CD4-positive, alpha-beta memory T cell (primary cell): Measurements from ENCODE around the gene LEFTY1. TPM values are rescaled to one million over a fixed set of nuclear protein-coding genes. Genes with fewer than 3 reads are reported as not detected.

ENCODE experiments used
- CTCF ChIA-PET: fragments of 350-600 bp; sonication (Branson Sonifier 250); formaldehyde crosslinking; loops from one replicate; lab custom pipeline; 2021; ENCODE audit warnings: inconsistent platforms; ENCODE audit not compliant: partially characterized antibody; lab: Charles Lee
- POLR2A ChIA-PET: fragments of 350-600 bp; sonication (Branson Sonifier 250); formaldehyde crosslinking; loops from one replicate; lab custom pipeline; 2021; ENCODE audit not compliant: partially characterized antibody; lab: Charles Lee
- DNase-seq, 5 donors: peaks; one replicate each; pipeline versions ENCODE4 v3.0.0 to v3.0.0-alpha.2; 2020 to 2022; ENCODE audit warnings: mixed read lengths in 1 of 5
- H3K27ac ChIP-seq: one replicate; pipeline ENCODE4 v1.7.0; 2013; ENCODE audit warnings: low read depth, low read length
- H3K27me3 ChIP-seq: 2 replicates; pipeline ENCODE4 v1.7.0; 2013; ENCODE audit warnings: mild to moderate bottlenecking, low read length, moderate library complexity; ENCODE audit not compliant: insufficient read depth
- H3K36me3 ChIP-seq: 2 replicates; pipeline ENCODE4 v1.7.0; 2013; ENCODE audit warnings: mild to moderate bottlenecking, low read length, moderate library complexity; ENCODE audit not compliant: insufficient read depth
- H3K4me1 ChIP-seq: 2 replicates; pipeline ENCODE4 v1.7.0; 2013; ENCODE audit warnings: mild to moderate bottlenecking, low read length, moderate library complexity; ENCODE audit not compliant: insufficient read depth
- H3K4me3 ChIP-seq, 2 donors: one replicate each; pipeline ENCODE4 v1.7.0; 2013; ENCODE audit warnings: low read length in 2 of 2, mild to moderate bottlenecking in 1 of 2
- H3K9me3 ChIP-seq, 2 donors: one replicate each; pipeline ENCODE4 v1.7.0; 2013; ENCODE audit warnings: low read length in 2 of 2, control low read depth in 1 of 2; ENCODE audit not compliant: control insufficient read depth in 1 of 2
- H3K27ac Mint-ChIP-seq, 7 donors: one replicate each; pipeline ENCODE4 v1.8.0; 2020 to 2021; ENCODE audit warnings: mixed read lengths in 7 of 7, mild to moderate bottlenecking in 6 of 7, inconsistent platforms in 3 of 7, moderate library complexity in 3 of 7
- H3K27me3 Mint-ChIP-seq, 2 donors: one replicate each; pipeline ENCODE4 v1.8.0; 2020 to 2021; ENCODE audit warnings: mixed read lengths in 2 of 2
- H3K36me3 Mint-ChIP-seq, 2 donors: one replicate each; pipeline ENCODE4 v1.8.0; 2020 to 2021; ENCODE audit warnings: mixed read lengths in 2 of 2, inconsistent platforms in 1 of 2, mild to moderate bottlenecking in 1 of 2
- H3K4me1 Mint-ChIP-seq, 4 donors: one replicate each; pipeline ENCODE4 v1.8.0; 2020 to 2021; ENCODE audit warnings: mixed read lengths in 4 of 4, mild to moderate bottlenecking in 1 of 4
- H3K4me3 Mint-ChIP-seq, 8 donors: one replicate each; pipeline ENCODE4 v1.8.0; 2020 to 2021; ENCODE audit warnings: mixed read lengths in 8 of 8, mild to moderate bottlenecking in 7 of 8, moderate library complexity in 6 of 8, inconsistent platforms in 3 of 8
- H3K9me3 Mint-ChIP-seq, 8 donors: one replicate each; pipeline ENCODE4 v1.8.0; 2020 to 2021; ENCODE audit warnings: mixed read lengths in 8 of 8, mild to moderate bottlenecking in 5 of 8, inconsistent platforms in 3 of 8, moderate library complexity in 1 of 8
- intact Hi-C: fragments of 100-400 bp; cut with micrococcal nuclease; formaldehyde crosslinking; loops from one replicate; pipeline ENCODE4 v1.15.1; 2023
- polyA plus RNA-seq, 2 donors: library from polyadenylated mRNA; unstranded; fragments of 300-500 nt; fragmentation: Illumina TruSeq; gene quantifications; one replicate each; pipeline ENCODE4 v1.2.3, GENCODE V29; 2021
- total RNA-seq, 2 experiments: library from RNA; stranded (reverse); gene quantifications; one replicate each; pipeline ENCODE4 v1.2.3, GENCODE V29; 2021

LEFTY1 gene
- total and polyA plus RNA-seq, 4 experiments from 2014 or later, result 0.55 to 0.75 TPM; not detected in 2

DNA sequence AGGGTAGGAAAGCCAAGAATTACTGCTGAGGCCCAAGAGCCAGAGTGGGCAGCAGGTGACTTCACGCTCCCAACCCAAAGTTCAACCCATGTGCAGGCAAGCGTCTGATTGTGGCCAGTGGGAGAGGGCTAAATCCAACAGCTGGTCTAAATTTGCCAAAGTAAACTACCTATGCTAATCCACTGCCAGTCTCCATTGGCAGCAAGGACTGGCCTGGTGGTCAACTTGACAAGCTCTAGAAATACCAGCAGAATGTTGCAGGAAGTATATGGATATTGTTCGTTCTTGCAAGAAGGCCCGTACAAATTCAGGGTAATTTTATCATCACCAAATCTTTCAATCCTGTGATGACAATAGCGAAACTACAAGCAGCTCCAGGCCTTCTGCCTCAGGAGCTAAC, 8.3 kb downstream of the LEFTY1 start:
- Mint-ChIP-seq H3K9me3 (no peaks in the 10 kb centered on the region), H3K4me3 (peak overlapping the region; percentile 95 to 99 (median 98)), H3K36me3 (peaks cover 22 to 53% of the 10 kb centered on the region in 2 donors), H3K27me3 (no peaks in the 10 kb centered on the region), H3K4me1 (peaks cover 46 to 72% (median 57%) of the 10 kb centered on the region in 4 donors), H3K27ac (peak overlapping the region; percentile 93 to 97 (median 96))
- H3K27ac ChIP-seq, result peak overlapping the region; percentile 84
- CTCF ChIA-PET, result interaction anchor here (1.0 to 13.2 kb wide), 7 partner anchors 10 to 103 kb away, joined by 4 to 294 read pairs (median 19); partner anchors contain the start of gene SRP9
- intact Hi-C loops, result loop anchor here (1.0 to 5.0 kb wide), 4 partner anchors 14 to 182 kb away; partner anchors contain the start of gene H3-3A
- peak overlapping the region; percentile 89 to 98 for H3K4me3 ChIP-seq
- H3K27me3 ChIP-seq, result no peaks in the 10 kb centered on the region
- DNase-seq, result no peak
- H3K9me3 ChIP-seq, result no peaks in the 10 kb centered on the region
- peaks cover 30% of the 10 kb centered on the region for H3K36me3 ChIP-seq
- POLR2A ChIA-PET, result interaction anchor here (0.7 to 17.9 kb wide), 22 partner anchors 9 to 454 kb away, joined by 3 to 730 read pairs (median 11); partner anchors contain the start of genes EPHX1, H3-3A, LBR and PYCR2
- H3K4me1 ChIP-seq, result peaks cover 62% of the 10 kb centered on the region

DNA sequence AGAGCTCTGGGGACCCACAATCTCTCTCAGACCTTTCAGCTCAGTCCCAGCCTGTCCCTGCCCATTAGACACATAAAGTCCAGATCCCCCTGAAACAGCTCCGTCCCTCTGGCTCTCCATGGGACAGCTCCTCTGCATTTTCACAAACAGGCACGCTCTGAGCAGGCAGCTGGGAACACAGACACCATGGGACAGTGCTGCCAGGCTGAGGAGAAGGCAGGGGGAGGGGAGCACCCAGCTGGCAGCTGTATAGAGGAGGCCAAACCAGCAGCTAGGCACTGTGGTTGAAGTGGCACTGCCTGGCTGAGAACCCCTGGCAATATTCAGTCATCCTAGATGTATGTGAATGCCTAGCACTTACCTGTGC, 8.7 kb downstream of the LEFTY1 start:
- Histone ChIP-seq H3K4me1 (peaks cover 67% of the 10 kb centered on the region), H3K27ac (peak overlapping the region; percentile 84), H3K27me3 (no peaks in the 10 kb centered on the region), H3K9me3 (no peaks in the 10 kb centered on the region), H3K4me3 (peak overlapping the region; percentile 89 to 98), H3K36me3 (peaks cover 35% of the 10 kb centered on the region)
- Mint-ChIP-seq H3K27me3 (no peaks in the 10 kb centered on the region), H3K27ac (peak overlapping the region; percentile 93 to 97 (median 96)), H3K4me3 (peak overlapping the region; percentile 95 to 99 (median 98)), H3K4me1 (peaks cover 50 to 76% (median 61%) of the 10 kb centered on the region in 4 donors), H3K36me3 (peaks cover 22 to 57% of the 10 kb centered on the region in 2 donors), H3K9me3 (no peaks in the 10 kb centered on the region)
- ChIA-PET POLR2A (interaction anchor here (0.9 to 17.9 kb wide), 16 partner anchors 8 to 453 kb away, joined by 3 to 730 read pairs (median 25); partner anchors contain the start of genes H3-3A, LBR, PYCR2 and SDE2), CTCF (interaction anchor here (1.5 to 13.2 kb wide), 5 partner anchors 10 to 103 kb away, joined by 4 to 294 read pairs (median 21); partner anchors contain the start of gene SRP9)
- intact Hi-C loops, result loop anchor here (5.0 kb wide), 2 partner anchors 38 to 182 kb away; partner anchors contain the start of gene H3-3A
- DNase-seq, result no peak

DNA sequence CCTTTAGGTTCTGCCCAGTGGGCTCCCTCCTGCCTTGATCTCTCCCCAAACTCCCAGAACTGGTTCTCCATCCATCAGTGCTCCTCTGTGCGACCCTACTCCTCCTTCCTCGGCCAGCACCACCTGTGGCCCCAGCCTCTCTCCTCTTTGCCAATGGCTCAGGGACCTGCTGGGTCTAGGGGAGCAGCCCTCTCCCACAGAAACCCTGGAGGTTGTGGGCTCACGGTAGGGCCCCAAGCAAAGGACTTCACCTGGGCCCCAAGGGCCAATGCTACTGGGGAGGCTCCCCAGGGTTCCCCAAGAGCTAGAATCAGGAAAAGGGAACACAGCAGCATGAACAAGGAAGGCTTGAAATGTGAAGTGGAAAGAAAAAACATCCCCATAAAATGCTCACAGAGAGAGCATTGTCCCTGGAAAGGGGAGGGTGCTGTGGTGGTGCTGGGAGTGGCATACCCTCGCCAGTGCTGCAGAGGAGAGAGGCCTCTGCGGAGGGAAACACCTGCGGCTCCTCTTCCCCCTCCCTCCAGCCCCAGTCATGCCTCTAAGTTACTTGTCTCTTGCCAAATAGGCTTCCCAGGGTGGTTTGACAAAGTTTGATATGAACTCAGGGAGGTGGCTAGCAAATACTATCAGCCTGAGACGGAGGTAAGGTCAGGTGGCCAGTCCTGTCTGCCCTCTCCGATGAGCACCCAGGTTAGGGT, 9.3 kb downstream of the LEFTY1 start:
- Mint-ChIP-seq H3K36me3 (peaks cover 22 to 62% of the 10 kb centered on the region in 2 donors), H3K4me3 (peak overlapping the region; percentile 95 to 99 (median 98)), H3K27me3 (no peaks in the 10 kb centered on the region), H3K27ac (peak overlapping the region; percentile 93 to 97 (median 96)), H3K9me3 (no peaks in the 10 kb centered on the region), H3K4me1 (peaks cover 52 to 82% (median 64%) of the 10 kb centered on the region in 4 donors)
- Histone ChIP-seq H3K9me3 (no peaks in the 10 kb centered on the region), H3K4me3 (peak overlapping the region; percentile 89 to 98), H3K27ac (peak overlapping the region; percentile 84), H3K36me3 (peaks cover 38% of the 10 kb centered on the region), H3K27me3 (no peaks in the 10 kb centered on the region), H3K4me1 (peaks cover 71% of the 10 kb centered on the region)
- peak in 3 of 5 donors; percentile 38 to 67 (median 52) for DNase-seq
- ChIA-PET CTCF (interaction anchor here (1.5 to 13.2 kb wide), 4 partner anchors 14 to 102 kb away, joined by 4 to 294 read pairs (median 20); partner anchors contain the start of gene SRP9), POLR2A (interaction anchor here (0.9 to 17.9 kb wide), 12 partner anchors 8 to 435 kb away, joined by 3 to 730 read pairs (median 30); partner anchors contain the start of gene SRP9)
- intact Hi-C loops, result loop anchor here (5.0 kb wide), 2 partner anchors 37 to 183 kb away; partner anchors contain the start of gene H3-3A

DNA sequence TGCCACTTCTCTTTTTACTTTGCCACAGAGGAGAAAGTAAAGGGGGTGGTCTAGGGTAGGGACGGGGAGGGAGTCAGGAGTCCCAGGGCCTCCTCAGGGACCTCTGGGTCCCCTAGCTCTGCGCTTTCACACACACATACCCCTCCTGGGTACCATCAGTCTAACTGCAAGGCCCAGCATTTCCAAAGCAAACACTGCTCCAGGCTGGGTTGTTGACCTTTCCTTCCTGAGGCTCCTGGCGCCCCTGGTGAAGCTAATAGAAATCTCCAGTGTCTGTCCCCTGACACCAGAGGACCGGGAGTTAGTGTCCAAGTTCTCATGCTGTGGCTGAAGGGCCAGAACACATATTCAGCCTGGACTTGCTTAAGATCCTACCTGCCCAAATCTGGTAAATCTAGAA, 10.7 kb downstream of the LEFTY1 start:
- H3K36me3 ChIP-seq, result peaks cover 52% of the 10 kb centered on the region
- peaks cover 29 to 75% of the 10 kb centered on the region in 2 donors for H3K36me3 Mint-ChIP-seq
- ChIA-PET POLR2A (interaction anchor here (2.3 to 17.9 kb wide), 3 partner anchors 12 to 100 kb away, joined by 14 to 730 read pairs (median 16); partner anchors contain the start of gene SRP9), CTCF (interaction anchor here (0.7 to 13.2 kb wide), 2 partner anchors 12 to 25 kb away, joined by 3 to 294 read pairs; no protein-coding TSS in a partner anchor)
- no peaks in the 10 kb centered on the region for H3K9me3 ChIP-seq
- intact Hi-C loops, result no loop called here
- no peaks in the 10 kb centered on the region for H3K27me3 ChIP-seq
- H3K27me3 Mint-ChIP-seq, result no peaks in the 10 kb centered on the region
- H3K4me3 Mint-ChIP-seq, result peak overlapping the region in 7 of 8 donors; percentile 95 to 99 (median 98)
- no peak for DNase-seq
- H3K27ac Mint-ChIP-seq, result peak overlapping the region in 6 of 7 donors; percentile 66 to 97 (median 94)
- peak overlapping the region; percentile 84 for H3K27ac ChIP-seq
- peaks cover 66% of the 10 kb centered on the region for H3K4me1 ChIP-seq
- no peak overlapping the region for H3K4me3 ChIP-seq
- H3K4me1 Mint-ChIP-seq, result peaks cover 50 to 84% (median 65%) of the 10 kb centered on the region in 4 donors
- no peaks in the 10 kb centered on the region for H3K9me3 Mint-ChIP-seq

DNA sequence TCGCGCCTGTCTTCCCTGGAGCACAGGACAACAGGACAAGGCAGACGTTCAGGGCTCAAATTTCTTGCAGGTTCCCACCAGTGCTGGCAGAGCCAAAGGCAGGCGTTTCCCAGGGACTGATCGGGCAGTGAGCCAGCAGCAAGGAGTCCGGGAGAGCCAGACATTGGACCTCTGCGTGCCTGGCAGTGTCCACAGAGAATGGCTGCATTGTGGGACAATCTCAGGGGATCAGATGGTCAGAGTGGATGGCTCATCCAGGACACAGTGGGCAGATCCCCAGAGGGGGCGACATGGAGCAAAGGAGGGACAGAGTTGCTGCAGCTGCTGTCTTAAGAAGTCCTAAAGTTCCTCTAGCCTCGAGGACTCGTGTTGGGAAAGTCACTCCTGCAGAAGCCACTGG, 11.4 kb downstream of the LEFTY1 start:
- no peaks in the 10 kb centered on the region for H3K9me3 Mint-ChIP-seq
- peaks cover 55 to 85% (median 68%) of the 10 kb centered on the region in 4 donors for H3K4me1 Mint-ChIP-seq
- POLR2A ChIA-PET, result interaction anchor here (1.1 to 17.9 kb wide), 5 partner anchors 9 to 100 kb away, joined by 3 to 730 read pairs (median 14); partner anchors contain the start of gene SRP9
- DNase-seq, result no peak
- H3K4me1 ChIP-seq, result peaks cover 68% of the 10 kb centered on the region
- peak overlapping the region; percentile 61 to 97 (median 86) for H3K27ac Mint-ChIP-seq
- H3K27ac ChIP-seq, result peak overlapping the region; percentile 84
- CTCF ChIA-PET, result interaction anchor here (0.6 to 13.2 kb wide), 5 partner anchors 12 to 97 kb away, joined by 3 to 294 read pairs (median 3); no protein-coding TSS in a partner anchor
- no peak overlapping the region for H3K4me3 ChIP-seq
- H3K9me3 ChIP-seq, result no peaks in the 10 kb centered on the region
- H3K27me3 ChIP-seq, result no peaks in the 10 kb centered on the region
- peaks cover 56% of the 10 kb centered on the region for H3K36me3 ChIP-seq
- peak overlapping the region; percentile 65 to 95 (median 72) for H3K4me3 Mint-ChIP-seq
- H3K36me3 Mint-ChIP-seq, result peaks cover 33 to 78% of the 10 kb centered on the region in 2 donors
- intact Hi-C loops, result no loop called here
- no peaks in the 10 kb centered on the region for H3K27me3 Mint-ChIP-seq

DNA sequence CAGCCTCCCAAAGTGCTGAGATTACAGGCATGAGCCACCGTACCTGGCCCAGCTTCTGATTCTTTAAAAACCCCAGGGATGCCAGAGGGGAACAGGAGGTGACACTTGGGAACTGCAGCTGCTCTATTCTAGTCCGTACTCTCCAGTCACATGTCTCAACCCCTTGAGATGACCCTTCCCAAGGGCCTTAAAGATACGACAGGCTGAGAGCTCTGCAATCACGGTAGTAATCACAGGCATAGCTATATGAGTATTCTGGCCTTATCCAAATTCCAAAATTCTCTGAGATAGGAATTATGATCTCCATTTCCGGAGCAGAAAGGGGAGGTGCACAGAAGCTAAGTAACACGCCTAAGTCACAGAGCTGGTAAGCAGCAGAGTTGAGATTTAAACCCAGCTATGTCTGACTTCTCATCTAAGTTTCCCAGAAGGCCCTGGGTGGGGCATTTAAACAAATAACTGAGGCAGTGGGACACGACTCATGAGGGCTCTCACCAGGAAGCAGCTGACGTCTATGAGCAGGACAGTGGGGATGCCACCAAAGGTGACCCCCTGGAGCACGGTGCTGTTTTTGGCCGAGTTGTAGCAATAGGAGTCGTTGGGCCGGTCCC, 11.9 kb downstream of the LEFTY1 start:
- Histone ChIP-seq H3K27ac (peak overlapping the region; percentile 84), H3K4me1 (peaks cover 74% of the 10 kb centered on the region), H3K27me3 (no peaks in the 10 kb centered on the region), H3K4me3 (no peak overlapping the region), H3K9me3 (no peaks in the 10 kb centered on the region), H3K36me3 (peaks cover 58% of the 10 kb centered on the region)
- H3K36me3 Mint-ChIP-seq, result peaks cover 34 to 83% of the 10 kb centered on the region in 2 donors
- ChIA-PET POLR2A (interaction anchor here (1.1 to 17.9 kb wide), 5 partner anchors 9 to 99 kb away, joined by 3 to 730 read pairs (median 14); partner anchors contain the start of gene SRP9), CTCF (interaction anchor here (0.6 to 13.2 kb wide), 4 partner anchors 26 to 97 kb away, joined by 3 to 294 read pairs (median 3); no protein-coding TSS in a partner anchor)
- no peaks in the 10 kb centered on the region for H3K9me3 Mint-ChIP-seq
- peaks cover 58 to 90% (median 69%) of the 10 kb centered on the region in 4 donors for H3K4me1 Mint-ChIP-seq
- H3K4me3 Mint-ChIP-seq, result peak overlapping the region in 6 of 8 donors; percentile 35 to 95 (median 72)
- H3K27ac Mint-ChIP-seq, result peak overlapping the region; percentile 25 to 97 (median 61)
- intact Hi-C loops, result no loop called here
- no peaks in the 10 kb centered on the region for H3K27me3 Mint-ChIP-seq
- no peak for DNase-seq
